ENCODE results near the gene ZNRF3. TPM values are rescaled to one million over a fixed set of nuclear protein-coding genes. Genes with fewer than 3 reads are reported as not detected.
A peak's percentile ranks its signal among the peaks of the same experiment; 100 is the strongest.

ZNRF3 gene
- polyA plus RNA-seq, 1 experiment = 1.4 TPM

GRCh38 chr22:29040385-29041275 is 157.3 kb downstream of the ZNRF3 start:
- Histone ChIP-seq H3K4me3 (ENCODE audit: low read depth, low read length) (no peak overlapping the region), H3K9me3 (ENCODE audit: control insufficient read depth, insufficient read depth, low read length) (no peaks in the 10 kb centered on the region), H3K27me3 (ENCODE audit: control insufficient read depth, insufficient read depth, low read length) (no peaks in the 10 kb centered on the region), H3K27ac (ENCODE audit: low read depth, low read length) (peak overlapping the region; percentile 2)
- POLR2A ChIA-PET = interaction anchor here (0.7 to 1.2 kb wide), 4 partner anchors 10 to 241 kb away, joined by 3 to 7 read pairs (median 4); partner anchors contain the start of gene XBP1
- TF ChIP-seq CTCF (IDR thresholded peaks at IDR 0.05; ENCODE audit: low read depth, low read length) = peak; percentile 98
- DNase-seq (ENCODE audit: low read depth, low spot score) = peak; percentile 88
- CTCF ChIA-PET = interaction anchor here (0.6 to 6.2 kb wide), 32 partner anchors 8 to 1030 kb away, joined by 3 to 81 read pairs (median 4); partner anchors contain the start of gene C22orf31

GRCh38 chr22:29041408-29041807 is 158.0 kb downstream of the ZNRF3 start:
- CTCF ChIA-PET = interaction anchor here (0.7 to 6.2 kb wide), 15 partner anchors 9 to 435 kb away, joined by 3 to 81 read pairs (median 5); no protein-coding TSS in a partner anchor
- TF ChIP-seq CTCF (IDR thresholded peaks at IDR 0.05; ENCODE audit: low read depth, low read length) = no peak
- Histone ChIP-seq H3K27me3 (ENCODE audit: control insufficient read depth, insufficient read depth, low read length) (no peaks in the 10 kb centered on the region), H3K9me3 (ENCODE audit: control insufficient read depth, insufficient read depth, low read length) (no peaks in the 10 kb centered on the region), H3K27ac (ENCODE audit: low read depth, low read length) (peak overlapping the region; percentile 42), H3K4me3 (ENCODE audit: low read depth, low read length) (no peak overlapping the region)
- POLR2A ChIA-PET = interaction anchor here (1.2 kb wide), 1 partner anchor 137 kb away, joined by 7 read pairs; no protein-coding TSS in a partner anchor
- no peak for DNase-seq (ENCODE audit: low read depth, low spot score)

GRCh38 chr22:29043906-29044575 is 160.7 kb downstream of the ZNRF3 start:
- Histone ChIP-seq H3K4me3 (ENCODE audit: low read depth, low read length) (no peak overlapping the region), H3K27me3 (ENCODE audit: control insufficient read depth, insufficient read depth, low read length) (no peaks in the 10 kb centered on the region), H3K27ac (ENCODE audit: low read depth, low read length) (peak overlapping the region; percentile 80), H3K9me3 (ENCODE audit: control insufficient read depth, insufficient read depth, low read length) (no peaks in the 10 kb centered on the region)
- POLR2A ChIA-PET = interaction anchor here (0.6 to 1.4 kb wide), 4 partner anchors 13 to 274 kb away, joined by 3 to 11 read pairs (median 6); no protein-coding TSS in a partner anchor
- 0 out of 2 replicates have a peak, but pooled peaks have one; percentile 12 for TF ChIP-seq CTCF (IDR thresholded peaks at IDR 0.05; ENCODE audit: low read depth, low read length)
- CTCF ChIA-PET = interaction anchor here (0.6 to 6.2 kb wide), 6 partner anchors 11 to 202 kb away, joined by 3 to 42 read pairs (median 8); no protein-coding TSS in a partner anchor
- no peak for DNase-seq (ENCODE audit: low read depth, low spot score)

GRCh38 chr22:29044657-29045176 is 161.3 kb downstream of the ZNRF3 start:
- ChIA-PET POLR2A (interaction anchor here (0.7 to 1.4 kb wide), 2 partner anchors 14 to 275 kb away, joined by 3 to 4 read pairs; no protein-coding TSS in a partner anchor), CTCF (interaction anchor here (0.6 to 6.2 kb wide), 3 partner anchors 110 to 201 kb away, joined by 3 to 42 read pairs (median 13); no protein-coding TSS in a partner anchor)

More at GRCh38 chr22:29044657-29045176, 161.3 kb downstream of the ZNRF3 start:
- Histone ChIP-seq H3K27me3 (ENCODE audit: control insufficient read depth, insufficient read depth, low read length) (no peaks in the 10 kb centered on the region), H3K9me3 (ENCODE audit: control insufficient read depth, insufficient read depth, low read length) (no peaks in the 10 kb centered on the region), H3K4me3 (ENCODE audit: low read depth, low read length) (no peak overlapping the region), H3K27ac (ENCODE audit: low read depth, low read length) (peak overlapping the region; percentile 80)
- no peak for TF ChIP-seq CTCF (IDR thresholded peaks at IDR 0.05; ENCODE audit: low read depth, low read length)
- DNase-seq (ENCODE audit: low read depth, low spot score) = no peak
